Activated CD8-positive, alpha-beta memory T cell treated with anti-CD3 and anti-CD28 coated beads, Interleukin-2, amount 50 U/mL, for 4 hours (primary cell): ENCODE results near the gene GSE1.

Experiments used
- DNase-seq: peaks from one replicate; pipeline ENCODE4 v3.0.0-alpha.2; 2020

The GSE1 gene

GRCh38 chr16:85574672-85575475, 38.2 kb upstream of the GSE1 start:
- DNase-seq, result no peak

DNA sequence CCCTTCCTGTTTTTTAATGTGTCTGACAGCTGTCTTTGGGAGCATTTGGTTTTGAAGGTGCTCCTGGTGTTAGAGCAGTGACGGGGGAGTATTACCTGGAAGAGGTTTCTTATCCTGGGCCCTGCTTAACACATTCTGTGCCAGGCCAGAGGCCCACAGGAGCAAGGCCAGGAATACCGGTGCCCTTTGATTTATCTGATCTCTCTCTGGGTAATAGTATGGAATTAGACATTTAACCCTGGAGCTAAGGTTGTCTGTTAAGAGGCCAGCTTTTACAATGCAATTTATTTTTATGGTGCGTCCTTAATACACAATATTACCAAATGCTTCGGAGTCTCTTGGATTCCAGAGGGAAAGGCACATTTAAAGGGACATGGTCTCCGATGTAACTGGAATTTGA, 37.2 kb upstream of the GSE1 start:
- no peak for DNase-seq

DNA sequence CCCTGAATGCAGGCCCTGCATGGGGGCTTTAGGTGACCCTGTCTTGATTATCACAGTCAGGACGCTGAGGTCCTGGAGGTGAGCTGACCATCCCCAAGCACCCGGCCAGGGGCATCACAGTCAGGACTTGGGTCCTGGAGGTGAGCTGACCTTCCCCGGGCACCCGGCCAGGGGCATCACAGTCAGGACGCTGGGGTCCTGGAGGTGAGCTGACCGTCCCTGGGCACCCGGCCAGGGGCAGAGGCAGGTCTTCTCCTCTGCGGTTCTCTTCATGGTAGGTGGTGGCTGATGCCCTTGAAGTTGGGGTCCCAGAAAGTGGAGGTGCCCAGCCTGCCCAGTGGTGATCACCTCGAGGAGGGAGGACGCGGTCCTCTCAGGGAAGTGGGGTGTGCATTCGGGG, 36.2 kb upstream of the GSE1 start:
- DNase-seq, result no peak

GRCh38 chr16:85577899-85578598, 35.1 kb upstream of the GSE1 start:
- DNase-seq, result no peak

- no peak for DNase-seq
Measured at GRCh38 chr16:85578599-85578948, 34.5 kb upstream of the GSE1 start.

GRCh38 chr16:85579191-85579590, 33.9 kb upstream of the GSE1 start:
- DNase-seq, result no peak

GRCh38 chr16:85579923-85580580, 33.1 kb upstream of the GSE1 start:
- DNase-seq, result no peak

DNA sequence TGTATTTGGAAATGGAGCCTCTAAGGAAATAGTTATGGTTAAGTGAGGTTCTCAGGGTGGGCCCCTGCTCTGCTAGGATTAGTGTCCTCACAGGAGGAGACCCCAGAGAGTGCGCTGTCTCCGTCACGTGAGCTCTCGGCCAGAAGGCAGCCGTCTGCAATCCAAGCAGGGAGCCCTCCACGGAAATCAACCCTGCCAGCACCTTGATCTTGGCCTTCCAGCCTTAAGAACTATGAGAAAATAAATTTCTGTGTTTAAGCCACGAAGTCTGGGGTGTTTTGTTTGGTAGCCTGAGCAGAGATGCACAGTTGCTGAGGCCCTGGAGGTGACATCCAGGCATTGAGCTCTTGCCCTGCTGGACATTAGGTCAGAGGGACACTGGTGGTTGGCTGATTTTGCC, 32.4 kb upstream of the GSE1 start:
- no peak for DNase-seq

GRCh38 chr16:85582229-85582991, 30.7 kb upstream of the GSE1 start:
- no peak for DNase-seq

DNA sequence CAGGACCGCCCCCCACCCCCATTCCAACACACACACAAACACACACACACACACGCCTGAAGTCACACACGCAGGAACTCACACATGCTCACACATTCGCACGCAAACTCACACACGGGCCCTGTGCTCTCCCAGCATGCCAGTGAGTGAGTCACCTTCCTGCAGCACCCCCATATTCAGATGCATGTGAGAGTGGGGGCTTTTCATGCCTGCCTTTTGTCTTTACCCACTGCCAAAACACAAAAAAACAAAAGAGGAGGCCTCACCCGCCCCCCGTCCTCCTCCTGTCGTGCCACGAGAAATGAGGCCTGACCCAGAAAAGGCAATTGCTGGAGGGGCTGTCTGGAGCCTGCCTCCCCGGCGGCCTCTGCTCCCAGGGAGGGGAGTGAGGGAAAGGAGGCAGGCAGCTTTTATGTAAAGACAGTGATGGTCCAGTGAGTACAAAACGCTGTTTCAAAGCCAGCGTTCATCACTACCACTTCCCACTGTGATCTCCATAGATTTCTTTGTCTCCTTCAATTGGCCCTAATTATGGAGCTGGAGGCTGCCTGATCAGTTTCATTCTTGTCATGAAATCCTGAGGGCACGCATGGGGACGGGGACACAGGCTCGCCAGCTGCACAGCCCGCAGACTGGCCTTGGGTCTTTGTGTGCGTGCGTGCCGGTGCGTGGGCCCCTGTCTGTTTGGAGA, 29.5 kb upstream of the GSE1 start:
- DNase-seq, result peak; percentile 32

GRCh38 chr16:85584267-85584666, 28.9 kb upstream of the GSE1 start:
- no peak for DNase-seq

GRCh38 chr16:85584819-85585282, 28.3 kb upstream of the GSE1 start:
- no peak for DNase-seq

GRCh38 chr16:85585711-85586110, 27.4 kb upstream of the GSE1 start:
- DNase-seq, result no peak

- DNase-seq, result no peak
Measured at GRCh38 chr16:85586380-85587104, 26.6 kb upstream of the GSE1 start.

- no peak for DNase-seq
Measured at GRCh38 chr16:85587762-85588556, 25.2 kb upstream of the GSE1 start.

GRCh38 chr16:85588562-85589503, 24.3 kb upstream of the GSE1 start:
- no peak for DNase-seq

GRCh38 chr16:85589688-85590505, 23.2 kb upstream of the GSE1 start:
- DNase-seq, result no peak

DNA sequence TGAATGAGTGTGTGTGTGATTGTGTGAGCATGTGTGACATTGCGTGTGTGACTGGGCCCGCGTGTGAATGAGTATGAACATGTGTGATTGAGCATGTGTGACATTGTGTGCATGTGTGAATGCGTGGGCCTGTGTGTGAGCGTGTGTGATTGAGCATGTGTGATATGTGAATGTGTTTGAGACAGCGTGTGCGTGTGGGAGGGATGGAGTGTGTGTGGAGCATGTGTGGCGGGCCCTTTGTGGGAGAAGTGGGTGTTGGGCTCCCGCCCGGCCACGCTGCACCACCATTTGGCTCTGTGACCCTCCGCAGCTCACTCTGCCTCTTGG, 22.7 kb upstream of the GSE1 start:
- no peak for DNase-seq

DNA sequence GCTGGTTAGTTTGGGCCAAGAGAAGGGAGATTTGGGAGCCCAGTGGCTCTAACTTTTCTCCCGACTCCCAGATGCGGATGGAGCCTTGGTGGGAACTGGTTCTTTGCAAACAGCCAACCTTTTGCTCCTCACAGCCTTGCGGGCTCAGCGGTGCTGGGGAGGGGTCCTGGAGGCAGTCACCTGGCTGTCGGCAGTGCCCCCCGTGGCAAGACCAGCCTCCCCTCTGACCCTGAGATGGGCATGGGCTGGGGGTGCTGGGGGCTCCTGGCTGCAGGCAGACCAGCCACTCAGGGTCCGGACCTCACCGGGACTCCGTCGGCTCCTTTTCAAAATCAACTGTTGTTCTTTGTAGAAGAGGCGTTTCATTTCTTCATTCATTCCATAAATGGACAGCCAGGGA, 21.7 kb upstream of the GSE1 start:
- no peak for DNase-seq
